IMR-90 (cell line): Measurements from ENCODE around the gene FAM124A. TPM values are rescaled to one million over a fixed set of nuclear protein-coding genes. Genes with fewer than 3 reads are reported as not detected.

ENCODE experiments used
- ATAC-seq: fragments of 200-7000 bp; cut with Tn5 transposase; 2 replicates; pipeline ENCODE4 v1.9.1; 2020; ENCODE audit warnings: low read depth, mild to moderate bottlenecking, moderate library complexity
- BruUV-seq: library from RNA; stranded (reverse); fragments of 400-500 nt; replicated peaks from 2 replicates; lab custom pipeline; 2021; lab: Mats Ljungman, UMichigan
- CTCF ChIA-PET: fragments of 300-600 bp; formaldehyde crosslinking; extraction: SDS; loops from one replicate; lab custom pipeline; 2021; ENCODE audit warnings: antibody characterized with exemption; lab: Yijun Ruan, JAX
- POLR2A ChIA-PET: fragments of 300-600 bp; sonication (Branson Sonifier 250); formaldehyde crosslinking; loops from one replicate; lab custom pipeline; 2022; ENCODE audit warnings: antibody characterized with exemption; ENCODE audit not compliant: unreplicated experiment; lab: Charles Lee
- DNase-seq: peaks from one replicate; pipeline ENCODE4 v3.0.0; 2013
- H2AFZ ChIP-seq: replicated peaks from 2 replicates; pipeline ENCODE3; 2013; ENCODE audit warnings: low read length, mild to moderate bottlenecking; ENCODE audit not compliant: poor library complexity
- H2AK5ac ChIP-seq: 2 replicates; pipeline ENCODE4 v1.6.1; 2013; ENCODE audit warnings: low read depth, low read length, inconsistent platforms
- H2AK9ac ChIP-seq: replicated peaks from 2 replicates; pipeline ENCODE3; 2013; ENCODE audit warnings: mild to moderate bottlenecking, low read depth, low read length, moderate library complexity; ENCODE audit not compliant: poor library complexity
- H2BK120ac ChIP-seq: 2 replicates; pipeline ENCODE4 v1.6.1; 2013; ENCODE audit warnings: low read depth, low read length, inconsistent platforms
- H2BK15ac ChIP-seq: 3 replicates; pipeline ENCODE4 v1.6.1; 2013; ENCODE audit warnings: low read depth, low read length, inconsistent platforms
- H2BK20ac ChIP-seq: 2 replicates; pipeline ENCODE4 v1.6.1; 2013; ENCODE audit warnings: low read depth, mild to moderate bottlenecking, inconsistent platforms, low read length, moderate library complexity
- H2BK5ac ChIP-seq: 2 replicates; pipeline ENCODE4 v1.6.1; 2013; ENCODE audit warnings: mild to moderate bottlenecking, low read depth, low read length, inconsistent platforms; ENCODE audit not compliant: poor library complexity, severe bottlenecking
- H3K14ac ChIP-seq: replicated peaks from 2 replicates; pipeline ENCODE4 v1.6.1; 2013; ENCODE audit warnings: low read depth, low read length, inconsistent platforms
- H3K18ac ChIP-seq: 2 replicates; pipeline ENCODE4 v1.6.1; 2013; ENCODE audit warnings: low read depth, low read length, control low read depth
- H3K23ac ChIP-seq: 2 replicates; pipeline ENCODE4 v1.6.1; 2013; ENCODE audit warnings: low read depth, low read length, inconsistent platforms
- H3K27ac ChIP-seq: 2 replicates; pipeline ENCODE4 v1.5.1; 2013; ENCODE audit warnings: mild to moderate bottlenecking, control low read depth, low read length; ENCODE audit not compliant: insufficient read depth
- H3K27me3 ChIP-seq: 2 replicates; pipeline ENCODE4 v1.6.1; 2013; ENCODE audit warnings: low read length; ENCODE audit not compliant: control insufficient read depth, insufficient read depth
- H3K36me3 ChIP-seq: 2 replicates; pipeline ENCODE4 v1.6.1; 2013; ENCODE audit warnings: low read length, mixed read lengths; ENCODE audit not compliant: control insufficient read depth, insufficient read depth
- H3K4ac ChIP-seq: 2 replicates; pipeline ENCODE4 v1.6.1; 2013; ENCODE audit warnings: low read depth, low read length, inconsistent platforms
- H3K4me1 ChIP-seq: 2 replicates; pipeline ENCODE4 v1.6.1; 2013; ENCODE audit warnings: low read length, mixed read lengths; ENCODE audit not compliant: control insufficient read depth, insufficient read depth
- H3K4me2 ChIP-seq: 2 replicates; pipeline ENCODE4 v1.6.1; 2013; ENCODE audit warnings: low read depth, mild to moderate bottlenecking, control low read depth, low read length, moderate library complexity
- H3K4me3 ChIP-seq: 2 replicates; pipeline ENCODE4 v1.5.1; 2013; ENCODE audit warnings: low read depth, mild to moderate bottlenecking, control low read depth, low read length, moderate library complexity; ENCODE audit not compliant: insufficient read depth
- H3K56ac ChIP-seq: 2 replicates; pipeline ENCODE4 v1.6.1; 2013; ENCODE audit warnings: low read length, inconsistent platforms; ENCODE audit not compliant: insufficient read depth; ENCODE audit errors: extremely low read depth
- H3K79me1 ChIP-seq, 2 experiments: 2 replicates each; pipeline ENCODE4 v1.6.1; 2013; ENCODE audit warnings: low read length in 2 of 2, inconsistent platforms in 1 of 2, low read depth in 1 of 2
- H3K9ac ChIP-seq: 2 replicates; pipeline ENCODE4 v1.6.1; 2013; ENCODE audit warnings: low read depth, low read length, control low read depth
- H3K9me1 ChIP-seq: 2 replicates; pipeline ENCODE4 v1.6.1; 2013; ENCODE audit warnings: low read length, inconsistent platforms; ENCODE audit not compliant: insufficient read depth
- H3K9me3 ChIP-seq: 2 replicates; pipeline ENCODE4 v1.6.1; 2013; ENCODE audit warnings: low read length; ENCODE audit not compliant: control insufficient read depth, insufficient read depth
- H4K20me1 ChIP-seq: 2 replicates; pipeline ENCODE4 v1.6.1; 2013; ENCODE audit warnings: low read length, inconsistent platforms; ENCODE audit not compliant: insufficient read depth
- H4K5ac ChIP-seq: 2 replicates; pipeline ENCODE4 v1.6.1; 2013; ENCODE audit warnings: mild to moderate bottlenecking, low read depth, low read length, control low read depth
- H4K8ac ChIP-seq, 2 experiments: 2 replicates each; pipeline ENCODE4 v1.6.1; 2013; ENCODE audit warnings: low read depth in 2 of 2, low read length in 2 of 2, control low read depth in 1 of 2, inconsistent platforms in 1 of 2
- H4K91ac ChIP-seq: 2 replicates; pipeline ENCODE4 v1.6.1; 2013; ENCODE audit warnings: low read depth, low read length, inconsistent platforms; ENCODE audit not compliant: insufficient read depth
- BHLHE40 ChIP-seq: fragments of 150-350 bp; IDR thresholded peaks from 2 replicates; pipeline ENCODE4 v1.6.1; 2016; ENCODE audit warnings: mild to moderate bottlenecking, low read depth, low read length
- CHD1 ChIP-seq: IDR thresholded peaks from 2 replicates; pipeline ENCODE4 v1.6.1; 2012; ENCODE audit warnings: low read depth, low read length, improper control_type of control experiment
- FOS ChIP-seq: fragments of 150-350 bp; IDR thresholded peaks from 2 replicates; pipeline ENCODE4 v1.6.1; 2016; ENCODE audit warnings: low read depth, low read length
- MXI1 ChIP-seq: IDR thresholded peaks from 2 replicates; pipeline ENCODE4 v1.6.1; 2012; ENCODE audit warnings: low read depth, mild to moderate bottlenecking, low read length, moderate library complexity, borderline replicate concordance
- RAD21 ChIP-seq: IDR thresholded peaks from 2 replicates; pipeline ENCODE4 v1.6.1; 2012; ENCODE audit warnings: low read length, improper control_type of control experiment
- RCOR1 ChIP-seq: IDR thresholded peaks from 2 replicates; pipeline ENCODE4 v1.6.1; 2012; ENCODE audit warnings: mild to moderate bottlenecking, low read length, improper control_type of control experiment; ENCODE audit not compliant: insufficient replicate concordance
- RFX5 ChIP-seq: IDR thresholded peaks from 2 replicates; pipeline ENCODE4 v1.8.0; 2012; ENCODE audit warnings: low read depth, mild to moderate bottlenecking, low read length, moderate library complexity
- SMC3 ChIP-seq: fragments of 150-350 bp; IDR thresholded peaks from 2 replicates; pipeline ENCODE4 v1.6.1; 2016; ENCODE audit warnings: low read depth, mild to moderate bottlenecking, antibody characterized with exemption, low read length, moderate library complexity
- USF2 ChIP-seq: fragments of 150-350 bp; IDR thresholded peaks from 2 replicates; pipeline ENCODE4 v1.6.1; 2017; ENCODE audit warnings: mild to moderate bottlenecking, antibody characterized with exemption, low read length, low read depth
- WGBS, 2 experiments: methylation state at CpG; one replicate each; pipeline versions ENCODE4 v1.1.5 to v1.1.7; 2013; ENCODE audit warnings: missing lambda C conversion rate in 2 of 2; ENCODE audit not compliant: insufficient read length in 1 of 2; ENCODE audit errors: extremely low coverage in 2 of 2; 5-methylcytosine and 5-hydroxymethylcytosine counted together
- dilution Hi-C: fragments of 300-500 bp; cut with HindIII; formaldehyde crosslinking; loops from one replicate; pipeline ENCODE4 v1.14.3; 2018; ENCODE audit warnings: low sequenced_read_pairs; ENCODE audit not compliant: unreplicated experiment
- in situ Hi-C: fragments of 300-500 bp; cut with MboI; formaldehyde crosslinking; loops from 3 replicates; pipeline ENCODE4 v1.14.3; 2019; ENCODE audit warnings: low sequenced_read_pairs, inconsistent platforms, mixed read lengths
- intact Hi-C: fragments of 100-400 bp; cut with micrococcal nuclease; formaldehyde crosslinking; loops from 2 replicates; pipeline ENCODE4 v1.10.0; 2022
- polyA plus RNA-seq, 3 experiments: library from polyadenylated mRNA; depleted of rRNA; stranded (reverse); fragments of >200 nt; gene quantifications; 2 replicates each; pipeline ENCODE4 v1.2.3, GENCODE V29; 2012; ENCODE audit warnings: low replicate concordance in 1 of 3
- total RNA-seq: library from RNA; depleted of rRNA; stranded (reverse); fragments of >200 nt; gene quantifications from 2 replicates; pipeline ENCODE4 v1.2.3, GENCODE V29; 2012

FAM124A gene
- total and polyA plus RNA-seq, 2 of the 4 experiments (the other 2 are of a cell fraction) = 0.03 TPM; not detected in 1

DNA sequence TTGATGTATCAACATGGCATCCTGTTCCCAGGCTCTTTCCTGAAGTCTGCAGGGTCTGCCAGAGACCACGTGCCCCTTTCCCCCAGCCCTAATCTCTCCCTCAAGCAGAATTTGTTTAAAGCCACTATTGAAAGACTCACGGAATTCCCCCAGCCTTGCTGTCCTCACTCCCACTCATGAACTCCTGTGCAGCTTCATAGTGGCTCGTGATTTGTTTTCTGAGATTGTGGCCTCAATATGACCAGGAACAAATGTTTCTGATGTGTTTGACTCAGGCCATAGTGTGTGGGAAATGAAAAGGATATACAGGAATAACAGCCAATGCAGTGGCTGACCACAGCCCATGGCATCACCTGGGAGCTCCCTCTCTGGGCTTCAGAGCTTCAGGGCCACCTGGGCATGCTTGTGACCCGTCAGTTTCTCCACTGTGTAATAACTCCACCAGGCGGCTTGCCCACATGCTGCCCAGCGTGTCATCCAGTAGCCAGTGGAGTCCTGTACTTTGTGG, 109.2 kb downstream of the FAM124A start:
- H3K79me1 ChIP-seq = no peaks in the 10 kb centered on the region
- H4K5ac ChIP-seq = no peak overlapping the region
- ChIA-PET CTCF (no interaction called here), POLR2A (no interaction called here)
- H4K8ac ChIP-seq = no peak overlapping the region
- H2BK15ac ChIP-seq = no peak overlapping the region
- no peak overlapping the region for H3K4ac ChIP-seq
- no peaks in the 10 kb centered on the region for H3K4me1 ChIP-seq
- intact Hi-C loops = no loop called here
- DNase-seq (no peak), ATAC-seq (no peak)
- H4K91ac ChIP-seq = no peak overlapping the region
- dilution Hi-C loops = no loop called here
- no peak overlapping the region for H2BK20ac ChIP-seq
- H3K23ac ChIP-seq = no peak overlapping the region
- in situ Hi-C loops = no loop called here
- BruUV-seq = no TSS peak
- no peaks in the 10 kb centered on the region for H4K20me1 ChIP-seq
- no peaks in the 10 kb centered on the region for H3K36me3 ChIP-seq
- no peak for TF ChIP-seq USF2
- no peak for TF ChIP-seq CHD1
- TF ChIP-seq RCOR1 = no peak
- no peak for TF ChIP-seq FOS
- no peak for TF ChIP-seq MXI1
- TF ChIP-seq BHLHE40 = no peak
- TF ChIP-seq RFX5 = no peak
- no peak for TF ChIP-seq SMC3
- no peak for TF ChIP-seq RAD21
- H3K4me2 ChIP-seq = no peak overlapping the region
- no peak overlapping the region for H2AFZ ChIP-seq
- H3K9me1 ChIP-seq = no peaks in the 10 kb centered on the region
- H2BK120ac ChIP-seq = no peak overlapping the region
- H3K9me3 ChIP-seq = no peaks in the 10 kb centered on the region
- WGBS, 2 experiments = no CpG with 5 or more reads among the region's 6 CpGs
- H3K27ac ChIP-seq = no peak overlapping the region
- H2AK9ac ChIP-seq = no peak overlapping the region
- H3K9ac ChIP-seq = no peak overlapping the region
- H3K27me3 ChIP-seq = peaks cover 1% of the 10 kb centered on the region; the same call in 1 of the 2 replicates
- H3K18ac ChIP-seq = no peak overlapping the region
- no peak overlapping the region for H3K14ac ChIP-seq
- no peak overlapping the region for H3K4me3 ChIP-seq
- H2AK5ac ChIP-seq = no peak overlapping the region
- no peak overlapping the region for H2BK5ac ChIP-seq
- H3K56ac ChIP-seq = no peak overlapping the region
